Right ventricle myocardium superior (tissue), 1 donor: ENCODE results near the gene SRPK3. TPM values are rescaled to one million over a fixed set of nuclear protein-coding genes. Genes with fewer than 3 reads are reported as not detected.

Source experiments
- total RNA-seq: library from RNA; stranded (reverse); fragmentation: NEBNext Ultra II Directional; extraction: Animal tissue kit (Norgen Biotek cat#: 25700); gene quantifications from one replicate; pipeline ENCODE4 v1.2.1, GENCODE V29; 2021
- donor health status: DM: no; HTN: yes; CAD: no; lungs with severe emphysema.

The SRPK3 gene
- total RNA-seq, 1 donor from 2014 or later = 38.0 TPM

Other genes starting within 250 kb of the SRPK3 start
- gene CCNQ, start 181.9 kb upstream of the SRPK3 start, total RNA-seq = 40.7 TPM
- not detected for gene DUSP9, start 133.8 kb upstream of the SRPK3 start, total RNA-seq
- 8.1 TPM for gene PNCK, start 107.2 kb upstream of the SRPK3 start, total RNA-seq
- 192 TPM for gene SLC6A8, start 93.1 kb upstream of the SRPK3 start, total RNA-seq
- 86.4 TPM for gene BCAP31, start 56.7 kb upstream of the SRPK3 start, total RNA-seq
- gene ABCD1, start 56.2 kb upstream of the SRPK3 start, total RNA-seq = 14.7 TPM
- gene PLXNB3, start 16.8 kb upstream of the SRPK3 start, total RNA-seq = 1.5 TPM
- 76.9 TPM for gene IDH3G, start 13.3 kb downstream of the SRPK3 start, total RNA-seq
- 129 TPM for gene SSR4, start 13.6 kb downstream of the SRPK3 start, total RNA-seq
- gene PDZD4, start 49.5 kb downstream of the SRPK3 start, total RNA-seq = 2.6 TPM
- 5.3 TPM for gene L1CAM, start 105.1 kb downstream of the SRPK3 start, total RNA-seq
- gene AVPR2, start 123.6 kb downstream of the SRPK3 start, total RNA-seq = 4.1 TPM
- gene ARHGAP4, start 145.2 kb downstream of the SRPK3 start, total RNA-seq = 10.3 TPM
- 70.4 TPM for gene NAA10, start 154.0 kb downstream of the SRPK3 start, total RNA-seq
- 11.1 TPM for gene RENBP, start 163.6 kb downstream of the SRPK3 start, total RNA-seq
- gene HCFC1, start 190.8 kb downstream of the SRPK3 start, total RNA-seq = 24.7 TPM
- 7.1 TPM for gene TMEM187, start 191.7 kb downstream of the SRPK3 start, total RNA-seq
- gene IRAK1, start 238.9 kb downstream of the SRPK3 start, total RNA-seq = 34.2 TPM